Measurements from ENCODE around the gene CCDC136. TPM values are rescaled to one million over a fixed set of nuclear protein-coding genes. Genes with fewer than 3 reads are reported as not detected.

The CCDC136 gene
- 1.3 TPM for total RNA-seq

- peak within 1 kb of the TSS; percentile 57 for H3K4me3 ChIP-seq (ENCODE audit: low read length)
- H3K27me3 ChIP-seq (ENCODE audit: insufficient read depth, low read length): peaks cover 12% of the 10 kb centered on the region
- no peaks in the 10 kb centered on the region for H3K9me3 ChIP-seq (ENCODE audit: low read depth, low read length)
- peaks cover 12% of the 10 kb centered on the region for H3K4me1 ChIP-seq (ENCODE audit: insufficient read depth, low read length)
Measured at GRCh38 chr7:128791121-128791971, at the start of gene CCDC136. Gene CCDC136, plus strand, starts transcription at chr7:128791968. Its CDS starts 444 bp downstream, at chr7:128792412.

GRCh38 chr7:128742206-128742605, 49.6 kb upstream of the CCDC136 start:
- H3K27me3 ChIP-seq (ENCODE audit: insufficient read depth, low read length): no peaks in the 10 kb centered on the region
- no peak overlapping the region for H3K4me3 ChIP-seq (ENCODE audit: low read length)
- H3K9me3 ChIP-seq (ENCODE audit: low read depth, low read length): no peaks in the 10 kb centered on the region
- peaks cover 26% of the 10 kb centered on the region for H3K4me1 ChIP-seq (ENCODE audit: insufficient read depth, low read length)

GRCh38 chr7:128743112-128743772, 48.5 kb upstream of the CCDC136 start:
- Histone ChIP-seq H3K27me3 (ENCODE audit: insufficient read depth, low read length) (no peaks in the 10 kb centered on the region), H3K9me3 (ENCODE audit: low read depth, low read length) (no peaks in the 10 kb centered on the region), H3K4me1 (ENCODE audit: insufficient read depth, low read length) (peaks cover 26% of the 10 kb centered on the region), H3K4me3 (ENCODE audit: low read length) (no peak overlapping the region)

- Histone ChIP-seq H3K27me3 (ENCODE audit: insufficient read depth, low read length) (no peaks in the 10 kb centered on the region), H3K9me3 (ENCODE audit: low read depth, low read length) (no peaks in the 10 kb centered on the region), H3K4me1 (ENCODE audit: insufficient read depth, low read length) (peaks cover 21% of the 10 kb centered on the region), H3K4me3 (ENCODE audit: low read length) (no peak overlapping the region)
Measured at GRCh38 chr7:128744366-128744905, 47.3 kb upstream of the CCDC136 start.

GRCh38 chr7:128745706-128746105, 46.1 kb upstream of the CCDC136 start:
- no peak overlapping the region for H3K4me3 ChIP-seq (ENCODE audit: low read length)
- no peaks in the 10 kb centered on the region for H3K27me3 ChIP-seq (ENCODE audit: insufficient read depth, low read length)
- peaks cover 10% of the 10 kb centered on the region for H3K4me1 ChIP-seq (ENCODE audit: insufficient read depth, low read length)
- no peaks in the 10 kb centered on the region for H3K9me3 ChIP-seq (ENCODE audit: low read depth, low read length)

- no peaks in the 10 kb centered on the region for H3K9me3 ChIP-seq (ENCODE audit: low read depth, low read length)
- H3K27me3 ChIP-seq (ENCODE audit: insufficient read depth, low read length): no peaks in the 10 kb centered on the region
- no peak overlapping the region for H3K4me3 ChIP-seq (ENCODE audit: low read length)
Measured at GRCh38 chr7:128747327-128748079, 44.3 kb upstream of the CCDC136 start.

GRCh38 chr7:128752251-128752650, 39.5 kb upstream of the CCDC136 start:
- Histone ChIP-seq H3K27me3 (ENCODE audit: insufficient read depth, low read length) (no peaks in the 10 kb centered on the region), H3K4me3 (ENCODE audit: low read length) (no peak overlapping the region), H3K9me3 (ENCODE audit: low read depth, low read length) (no peaks in the 10 kb centered on the region), H3K4me1 (ENCODE audit: insufficient read depth, low read length) (no peaks in the 10 kb centered on the region)

More at GRCh38 chr7:128747327-128748079, 44.3 kb upstream of the CCDC136 start:
- peaks cover 4% of the 10 kb centered on the region for H3K4me1 ChIP-seq (ENCODE audit: insufficient read depth, low read length)

GRCh38 chr7:128755075-128755818, 36.5 kb upstream of the CCDC136 start:
- no peaks in the 10 kb centered on the region for H3K4me1 ChIP-seq (ENCODE audit: insufficient read depth, low read length)
- no peak overlapping the region for H3K4me3 ChIP-seq (ENCODE audit: low read length)
- no peaks in the 10 kb centered on the region for H3K9me3 ChIP-seq (ENCODE audit: low read depth, low read length)
- no peaks in the 10 kb centered on the region for H3K27me3 ChIP-seq (ENCODE audit: insufficient read depth, low read length)

- no peak overlapping the region for H3K4me3 ChIP-seq (ENCODE audit: low read length)
- no peaks in the 10 kb centered on the region for H3K27me3 ChIP-seq (ENCODE audit: insufficient read depth, low read length)
- H3K9me3 ChIP-seq (ENCODE audit: low read depth, low read length): no peaks in the 10 kb centered on the region
- no peaks in the 10 kb centered on the region for H3K4me1 ChIP-seq (ENCODE audit: insufficient read depth, low read length)
Measured at GRCh38 chr7:128755819-128756476, 35.8 kb upstream of the CCDC136 start.

GRCh38 chr7:128757203-128757602, 34.6 kb upstream of the CCDC136 start:
- no peaks in the 10 kb centered on the region for H3K4me1 ChIP-seq (ENCODE audit: insufficient read depth, low read length)
- H3K9me3 ChIP-seq (ENCODE audit: low read depth, low read length): no peaks in the 10 kb centered on the region
- no peaks in the 10 kb centered on the region for H3K27me3 ChIP-seq (ENCODE audit: insufficient read depth, low read length)
- no peak overlapping the region for H3K4me3 ChIP-seq (ENCODE audit: low read length)

GRCh38 chr7:128758553-128758952, 33.2 kb upstream of the CCDC136 start:
- Histone ChIP-seq H3K9me3 (ENCODE audit: low read depth, low read length) (no peaks in the 10 kb centered on the region), H3K4me1 (ENCODE audit: insufficient read depth, low read length) (no peaks in the 10 kb centered on the region), H3K27me3 (ENCODE audit: insufficient read depth, low read length) (no peaks in the 10 kb centered on the region), H3K4me3 (ENCODE audit: low read length) (no peak overlapping the region)

- Histone ChIP-seq H3K4me1 (ENCODE audit: insufficient read depth, low read length) (no peaks in the 10 kb centered on the region), H3K9me3 (ENCODE audit: low read depth, low read length) (no peaks in the 10 kb centered on the region), H3K4me3 (ENCODE audit: low read length) (no peak overlapping the region), H3K27me3 (ENCODE audit: insufficient read depth, low read length) (no peaks in the 10 kb centered on the region)
Measured at GRCh38 chr7:128759242-128759641, 32.5 kb upstream of the CCDC136 start.

- Histone ChIP-seq H3K9me3 (ENCODE audit: low read depth, low read length) (no peaks in the 10 kb centered on the region), H3K4me3 (ENCODE audit: low read length) (no peak overlapping the region), H3K4me1 (ENCODE audit: insufficient read depth, low read length) (no peaks in the 10 kb centered on the region), H3K27me3 (ENCODE audit: insufficient read depth, low read length) (no peaks in the 10 kb centered on the region)
Measured at GRCh38 chr7:128763541-128763940, 28.2 kb upstream of the CCDC136 start.

Data from mononuclear cell (primary cell).